Measurements from ENCODE around the gene CFAP43.

- TF ChIP-seq, protein P1, sequence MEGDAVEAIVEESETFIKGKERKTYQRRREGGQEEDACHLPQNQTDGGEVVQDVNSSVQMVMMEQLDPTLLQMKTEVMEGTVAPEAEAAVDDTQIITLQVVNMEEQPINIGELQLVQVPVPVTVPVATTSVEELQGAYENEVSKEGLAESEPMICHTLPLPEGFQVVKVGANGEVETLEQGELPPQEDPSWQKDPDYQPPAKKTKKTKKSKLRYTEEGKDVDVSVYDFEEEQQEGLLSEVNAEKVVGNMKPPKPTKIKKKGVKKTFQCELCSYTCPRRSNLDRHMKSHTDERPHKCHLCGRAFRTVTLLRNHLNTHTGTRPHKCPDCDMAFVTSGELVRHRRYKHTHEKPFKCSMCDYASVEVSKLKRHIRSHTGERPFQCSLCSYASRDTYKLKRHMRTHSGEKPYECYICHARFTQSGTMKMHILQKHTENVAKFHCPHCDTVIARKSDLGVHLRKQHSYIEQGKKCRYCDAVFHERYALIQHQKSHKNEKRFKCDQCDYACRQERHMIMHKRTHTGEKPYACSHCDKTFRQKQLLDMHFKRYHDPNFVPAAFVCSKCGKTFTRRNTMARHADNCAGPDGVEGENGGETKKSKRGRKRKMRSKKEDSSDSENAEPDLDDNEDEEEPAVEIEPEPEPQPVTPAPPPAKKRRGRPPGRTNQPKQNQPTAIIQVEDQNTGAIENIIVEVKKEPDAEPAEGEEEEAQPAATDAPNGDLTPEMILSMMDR (conservative IDR thresholded peaks at IDR 0.05; ENCODE audit: low read depth, low read length) = no peak
- TF ChIP-seq EZH2 (IDR thresholded peaks at IDR 0.05; ENCODE audit: low read length, unreplicated experiment) = no peak
- no peak for TF ChIP-seq EZH2phosphoT487 (IDR thresholded peaks at IDR 0.05; ENCODE audit: borderline replicate concordance, low read length)
These were observed 11.3 kb upstream of the CFAP43 start for GRCh38 chr10:104243512-104243911.

Measured in PC-3 (cell line).